NCI-H510A treated with DMSO at 0.1 percent for 48 hours (cell line): ENCODE data around the gene NACAD.

ENCODE experiments used
- DNase-seq: peaks from one replicate; lab custom pipeline; 2025; lab: John Stamatoyannopoulos, UW

Gene NACAD

GRCh38 chr7:45092100-45092930 is 3.5 kb upstream of the NACAD start:
- DNase-seq, result no peak

GRCh38 chr7:45089341-45089891 is 647 bp upstream of the NACAD start:
- peak; percentile 71 for DNase-seq

- no peak for DNase-seq
Observed at GRCh38 chr7:45088146-45088701, 545 bp downstream of the NACAD start.

- DNase-seq, result no peak
Observed at GRCh38 chr7:45087301-45088145, 1.2 kb downstream of the NACAD start.

GRCh38 chr7:45086331-45087065 is 2.3 kb downstream of the NACAD start:
- DNase-seq, result peak; percentile 7

- DNase-seq, result no peak
Observed at GRCh38 chr7:45085619-45086200, 3.1 kb downstream of the NACAD start.

GRCh38 chr7:45084901-45085618 is 3.7 kb downstream of the NACAD start:
- DNase-seq, result no peak

GRCh38 chr7:45084336-45084735 is 4.4 kb downstream of the NACAD start:
- no peak for DNase-seq

GRCh38 chr7:45082831-45083331 is 5.9 kb downstream of the NACAD start:
- DNase-seq, result no peak

GRCh38 chr7:45082031-45082830 is 6.5 kb downstream of the NACAD start:
- DNase-seq, result no peak

GRCh38 chr7:45081670-45081974 is 7.1 kb downstream of the NACAD start:
- no peak for DNase-seq

- no peak for DNase-seq
Observed at GRCh38 chr7:45080958-45081669, 7.7 kb downstream of the NACAD start.

GRCh38 chr7:45080265-45080957 is 8.4 kb downstream of the NACAD start:
- no peak for DNase-seq

- no peak for DNase-seq
Observed at GRCh38 chr7:45078125-45078681, 10.6 kb downstream of the NACAD start.

GRCh38 chr7:45077579-45077978 is 11.2 kb downstream of the NACAD start:
- DNase-seq, result no peak

- no peak for DNase-seq
Observed at GRCh38 chr7:45076946-45077345, 11.8 kb downstream of the NACAD start.

GRCh38 chr7:45075871-45076796 is 12.6 kb downstream of the NACAD start:
- DNase-seq, result no peak
